ENCODE results near the gene RAX2. TPM values are rescaled to one million over a fixed set of nuclear protein-coding genes. Genes with fewer than 3 reads are reported as not detected.

The RAX2 gene
- polyA plus RNA-seq, 1 experiment = not detected

- CTCF ChIA-PET = interaction anchor here (2.1 to 3.3 kb wide), 2 partner anchors 14 kb away, joined by 8 to 14 read pairs; no protein-coding TSS in a partner anchor
- no peak for TF ChIP-seq CTCF (IDR thresholded peaks at IDR 0.05; ENCODE audit: insufficient read depth, low read depth, low read length)
- POLR2A ChIA-PET = no interaction called here
- Histone ChIP-seq H3K36me3 (ENCODE audit: control insufficient read depth, insufficient read depth, low read length) (no peaks in the 10 kb centered on the region), H3K27me3 (ENCODE audit: control insufficient read depth, insufficient read depth, low read length) (no peaks in the 10 kb centered on the region), H3K4me3 (ENCODE audit: low read depth, low read length) (no peak overlapping the region)
- DNase-seq (ENCODE audit: low read depth) = no peak
These were observed 35.7 kb upstream of the RAX2 start for GRCh38 chr19:3807574-3808354.

- CTCF ChIA-PET = interaction anchor here (3.3 kb wide), 1 partner anchor 15 kb away, joined by 14 read pairs; no protein-coding TSS in a partner anchor
- Histone ChIP-seq H3K27me3 (ENCODE audit: control insufficient read depth, insufficient read depth, low read length) (0 out of 2 replicates have a peak, but pooled peaks cover 3% of the 10 kb centered on the region), H3K36me3 (ENCODE audit: control insufficient read depth, insufficient read depth, low read length) (no peaks in the 10 kb centered on the region), H3K4me3 (ENCODE audit: low read depth, low read length) (no peak overlapping the region)
- POLR2A ChIA-PET = no interaction called here
- no peak for TF ChIP-seq CTCF (IDR thresholded peaks at IDR 0.05; ENCODE audit: insufficient read depth, low read depth, low read length)
- DNase-seq (ENCODE audit: low read depth) = no peak
These were observed 35.1 kb upstream of the RAX2 start for GRCh38 chr19:3807131-3807480.

GRCh38 chr19:3805859-3806258, 33.8 kb upstream of the RAX2 start:
- H3K27me3 ChIP-seq (ENCODE audit: control insufficient read depth, insufficient read depth, low read length) = peaks cover 15% of the 10 kb centered on the region
- CTCF ChIA-PET = interaction anchor here (3.3 kb wide), 1 partner anchor 16 kb away, joined by 14 read pairs; no protein-coding TSS in a partner anchor
- POLR2A ChIA-PET = no interaction called here
- no peak for DNase-seq (ENCODE audit: low read depth)
- H3K4me3 ChIP-seq (ENCODE audit: low read depth, low read length) = no peak overlapping the region
- H3K36me3 ChIP-seq (ENCODE audit: control insufficient read depth, insufficient read depth, low read length) = no peaks in the 10 kb centered on the region
- TF ChIP-seq CTCF (IDR thresholded peaks at IDR 0.05; ENCODE audit: insufficient read depth, low read depth, low read length) = no peak

- ChIA-PET CTCF (interaction anchor here (3.3 kb wide), 1 partner anchor 17 kb away, joined by 14 read pairs; no protein-coding TSS in a partner anchor), POLR2A (no interaction called here)
- no peak for TF ChIP-seq CTCF (IDR thresholded peaks at IDR 0.05; ENCODE audit: insufficient read depth, low read depth, low read length)
- no peak for DNase-seq (ENCODE audit: low read depth)
- no peaks in the 10 kb centered on the region for H3K36me3 ChIP-seq (ENCODE audit: control insufficient read depth, insufficient read depth, low read length)
- no peak overlapping the region for H3K4me3 ChIP-seq (ENCODE audit: low read depth, low read length)
- H3K27me3 ChIP-seq (ENCODE audit: control insufficient read depth, insufficient read depth, low read length) = peaks cover 16% of the 10 kb centered on the region
These were observed 32.4 kb upstream of the RAX2 start for GRCh38 chr19:3804429-3804828.

- Histone ChIP-seq H3K4me3 (ENCODE audit: low read depth, low read length) (no peak overlapping the region), H3K36me3 (ENCODE audit: control insufficient read depth, insufficient read depth, low read length) (no peaks in the 10 kb centered on the region), H3K27me3 (ENCODE audit: control insufficient read depth, insufficient read depth, low read length) (peaks cover 16% of the 10 kb centered on the region)
- ChIA-PET POLR2A (no interaction called here), CTCF (interaction anchor here (3.3 kb wide), 1 partner anchor 18 kb away, joined by 14 read pairs; no protein-coding TSS in a partner anchor)
- no peak for DNase-seq (ENCODE audit: low read depth)
- no peak for TF ChIP-seq CTCF (IDR thresholded peaks at IDR 0.05; ENCODE audit: insufficient read depth, low read depth, low read length)
These were observed 32.0 kb upstream of the RAX2 start for GRCh38 chr19:3803986-3804385.
